NCI-H526 (cell line): ENCODE data around the gene RANBP1.

ENCODE experiments used
- DNase-seq, 2 experiments: peaks; one replicate each; lab custom pipeline; 2025; lab: John Stamatoyannopoulos, UW

The RANBP1 gene

DNA sequence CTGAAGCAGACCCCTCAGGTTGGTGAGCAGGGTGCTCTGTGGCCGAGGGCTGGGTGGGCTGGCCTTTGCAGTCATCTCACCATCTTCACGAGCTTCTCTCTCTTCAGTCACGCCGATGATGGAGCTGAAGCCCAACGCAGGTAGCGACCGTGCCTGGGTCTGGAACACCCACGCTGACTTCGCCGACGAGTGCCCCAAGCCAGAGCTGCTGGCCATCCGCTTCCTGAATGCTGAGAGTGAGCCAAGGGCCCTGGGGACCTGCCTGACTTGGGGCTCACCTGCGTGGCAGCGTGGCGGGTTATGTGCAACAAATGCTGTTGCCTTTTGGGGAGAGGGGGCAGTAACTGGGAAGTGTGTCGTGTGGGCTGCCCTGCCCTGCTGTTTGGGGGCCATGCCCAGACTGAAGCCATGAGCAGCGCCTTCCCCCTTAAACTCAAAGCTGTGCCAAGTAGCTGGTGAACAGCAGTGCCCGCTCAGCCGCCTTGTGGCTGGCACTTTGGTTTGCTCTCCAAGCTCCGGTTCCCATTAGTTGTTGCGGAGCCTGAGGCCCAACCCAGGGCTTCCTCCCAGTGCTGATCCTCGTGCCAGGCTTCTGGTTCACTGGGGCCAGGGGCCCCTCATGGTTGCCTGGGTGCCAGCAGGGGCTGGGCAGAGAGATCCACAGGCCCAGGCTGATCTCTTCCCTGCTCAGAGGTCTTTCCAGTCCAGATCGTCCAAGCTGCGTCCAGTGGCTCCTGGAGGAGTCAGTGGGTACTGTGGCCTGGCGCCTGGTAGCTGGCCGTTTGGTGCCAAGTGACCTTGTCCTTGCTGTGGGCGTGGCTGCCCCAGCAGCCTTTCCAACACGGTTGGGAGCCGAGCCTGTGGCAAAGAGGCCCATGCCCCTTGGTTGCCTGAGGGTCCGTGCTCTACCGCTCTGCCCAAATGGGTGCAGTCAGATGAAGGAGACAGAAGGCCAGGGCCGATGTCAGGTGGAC lies 9.6 kb downstream of the RANBP1 start:
- no peak for DNase-seq

- no peak for DNase-seq
Measured at GRCh38 chr22:20126284-20127029, 10.6 kb downstream of the RANBP1 start.

- no peak for DNase-seq
Measured at GRCh38 chr22:20127318-20127868, 11.5 kb downstream of the RANBP1 start.

- no peak for DNase-seq
Measured at GRCh38 chr22:20127869-20128618, 12.1 kb downstream of the RANBP1 start.

DNA sequence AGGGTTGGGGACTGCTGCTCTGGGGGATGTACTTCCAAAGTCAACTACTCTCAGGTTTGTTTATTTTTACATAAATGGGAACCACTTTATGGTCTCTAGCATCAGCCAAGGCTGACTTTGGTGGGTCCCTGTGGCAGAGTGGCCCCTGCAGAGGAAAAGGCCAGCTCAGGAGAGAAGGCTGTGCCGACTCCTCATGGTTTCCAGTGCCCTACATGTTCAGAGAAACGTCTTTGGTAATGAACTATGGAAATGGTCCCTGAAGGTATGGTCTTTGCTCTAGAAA lies 12.7 kb downstream of the RANBP1 start:
- no peak for DNase-seq

DNA sequence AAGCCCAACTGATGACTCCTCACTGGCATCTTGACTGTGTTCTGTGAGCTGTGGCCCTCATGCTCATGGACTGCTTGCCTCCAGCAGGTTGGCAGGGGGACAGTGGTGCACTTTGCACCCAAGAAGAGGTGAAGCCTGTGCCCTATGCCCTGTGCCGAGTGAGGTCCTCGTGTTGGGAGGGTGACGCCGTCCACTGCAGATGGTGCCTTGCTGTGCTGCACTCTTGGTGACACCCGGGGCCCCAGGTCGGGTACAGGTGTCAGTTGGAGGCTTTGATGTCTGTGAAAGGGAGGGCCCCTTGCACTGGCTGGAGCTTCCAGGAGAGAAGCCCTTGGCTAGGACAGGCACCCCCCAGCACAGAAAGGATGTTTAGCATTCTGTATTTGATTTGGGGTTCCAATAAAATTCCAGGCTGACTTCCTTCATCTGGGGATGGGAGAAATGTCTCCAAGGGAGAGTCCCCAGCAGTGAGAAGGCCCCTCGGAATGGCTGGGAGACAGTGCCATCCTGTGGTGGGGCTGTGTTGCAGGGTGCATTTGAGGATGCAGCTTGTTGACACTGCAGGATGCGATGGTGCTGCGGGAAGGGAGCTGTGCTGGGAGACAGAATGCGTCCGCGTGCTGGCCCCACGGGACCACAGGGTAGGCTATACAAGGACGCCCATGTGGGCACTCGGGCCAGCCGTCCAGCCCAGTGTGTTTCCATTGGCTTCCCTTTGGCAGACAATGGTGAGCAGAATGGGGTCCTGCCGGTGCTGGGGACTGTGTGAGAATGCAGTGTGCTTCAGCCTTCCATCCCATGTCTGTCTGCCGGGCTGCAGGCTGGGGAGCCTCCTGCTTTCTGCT lies 13.2 kb downstream of the RANBP1 start:
- peak in 1 of 2 experiments; percentile 41 for DNase-seq

- no peak for DNase-seq
Measured at GRCh38 chr22:20129747-20130014, 13.8 kb downstream of the RANBP1 start.

- peak in 1 of 2 experiments; percentile 51 for DNase-seq
Measured at GRCh38 chr22:20130319-20130718, 14.4 kb downstream of the RANBP1 start.

GRCh38 chr22:20130731-20131596 lies 15.1 kb downstream of the RANBP1 start:
- peak in 1 of 2 experiments; percentile 70 for DNase-seq

DNA sequence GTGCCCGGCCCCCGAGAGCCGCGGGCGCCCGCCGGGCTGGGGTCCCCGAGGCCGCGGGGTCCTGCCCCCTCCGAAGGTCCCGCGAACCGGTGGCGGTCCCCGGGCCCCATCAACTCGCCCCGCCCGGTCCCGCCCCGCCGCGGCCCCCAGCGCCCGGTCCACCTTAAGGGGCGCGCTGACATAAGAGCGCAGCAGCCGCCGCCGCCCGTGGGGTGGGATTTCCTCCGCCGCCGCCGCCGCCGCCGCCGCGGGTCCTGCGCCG lies 15.6 kb downstream of the RANBP1 start, which contains the start of gene ZDHHC8:
ZDHHC8 (plus strand) TSS at position 208 of the 262 bp plus-strand sequence. CDS start 144 bp downstream, outside the sequence.
- peak in 1 of 2 experiments; percentile 55 for DNase-seq

GRCh38 chr22:20131859-20132685 lies 16.2 kb downstream of the RANBP1 start:
- DNase-seq, result peak in 1 of 2 experiments; percentile 55

DNA sequence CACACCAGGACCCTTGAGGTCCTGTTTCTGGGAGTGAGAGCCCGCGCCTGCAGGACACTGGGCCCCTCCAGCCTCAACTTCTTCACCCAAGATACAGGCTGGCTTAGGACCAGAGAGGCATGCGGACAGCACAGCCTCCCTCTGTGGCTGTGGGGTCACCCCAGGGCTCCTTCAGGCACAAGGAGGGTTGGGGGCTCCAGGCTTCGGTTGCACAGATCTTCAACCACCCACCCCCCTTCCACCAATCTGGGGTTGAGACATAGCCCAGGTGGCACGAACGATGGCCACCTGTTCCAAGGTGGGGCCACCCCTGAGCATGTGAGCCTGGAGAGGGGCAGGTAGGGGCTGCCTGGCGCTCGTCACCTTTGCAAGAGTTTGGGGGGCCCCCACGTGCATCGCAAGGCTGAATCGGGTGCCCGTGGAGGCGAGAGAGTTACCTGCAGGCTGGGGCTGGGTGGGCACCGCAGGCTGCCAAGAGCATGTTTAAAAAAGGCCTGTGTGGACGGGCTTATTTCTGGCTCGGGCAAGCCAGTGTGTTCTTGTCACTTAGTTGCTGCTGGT lies 16.9 kb downstream of the RANBP1 start:
- DNase-seq, result no peak

DNA sequence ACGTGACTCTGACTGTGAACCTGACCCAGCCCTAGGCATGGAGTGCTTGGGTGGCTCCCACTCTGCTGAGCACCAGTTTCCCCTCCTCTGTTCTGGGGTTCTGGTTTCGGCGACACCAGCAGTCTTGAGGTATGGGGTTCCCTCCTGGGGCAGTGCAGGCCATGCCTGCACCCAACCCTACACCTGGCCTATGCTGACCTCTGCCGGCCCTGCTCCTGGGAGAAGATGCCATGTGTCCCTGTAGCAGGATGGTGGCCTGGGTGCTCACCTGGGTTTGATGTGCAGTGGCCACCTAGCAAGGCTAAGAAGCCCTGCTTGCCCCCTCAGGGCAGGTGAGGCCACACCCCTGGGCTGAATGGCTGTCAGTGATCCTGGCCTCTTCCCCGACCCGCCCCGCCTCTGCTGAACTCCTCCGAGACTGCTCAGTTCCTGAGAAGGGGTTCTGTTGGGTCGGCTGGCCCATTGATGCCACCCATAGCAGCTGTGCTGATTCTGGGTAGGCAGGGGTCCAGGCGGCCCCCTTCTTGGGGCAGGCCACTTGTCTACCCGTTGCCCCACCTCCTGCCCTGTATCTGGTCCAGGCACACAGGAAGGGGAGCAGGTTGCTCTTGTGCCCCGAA lies 18.1 kb downstream of the RANBP1 start:
- DNase-seq, result no peak

GRCh38 chr22:20135265-20135664 lies 19.4 kb downstream of the RANBP1 start:
- DNase-seq, result no peak

DNA sequence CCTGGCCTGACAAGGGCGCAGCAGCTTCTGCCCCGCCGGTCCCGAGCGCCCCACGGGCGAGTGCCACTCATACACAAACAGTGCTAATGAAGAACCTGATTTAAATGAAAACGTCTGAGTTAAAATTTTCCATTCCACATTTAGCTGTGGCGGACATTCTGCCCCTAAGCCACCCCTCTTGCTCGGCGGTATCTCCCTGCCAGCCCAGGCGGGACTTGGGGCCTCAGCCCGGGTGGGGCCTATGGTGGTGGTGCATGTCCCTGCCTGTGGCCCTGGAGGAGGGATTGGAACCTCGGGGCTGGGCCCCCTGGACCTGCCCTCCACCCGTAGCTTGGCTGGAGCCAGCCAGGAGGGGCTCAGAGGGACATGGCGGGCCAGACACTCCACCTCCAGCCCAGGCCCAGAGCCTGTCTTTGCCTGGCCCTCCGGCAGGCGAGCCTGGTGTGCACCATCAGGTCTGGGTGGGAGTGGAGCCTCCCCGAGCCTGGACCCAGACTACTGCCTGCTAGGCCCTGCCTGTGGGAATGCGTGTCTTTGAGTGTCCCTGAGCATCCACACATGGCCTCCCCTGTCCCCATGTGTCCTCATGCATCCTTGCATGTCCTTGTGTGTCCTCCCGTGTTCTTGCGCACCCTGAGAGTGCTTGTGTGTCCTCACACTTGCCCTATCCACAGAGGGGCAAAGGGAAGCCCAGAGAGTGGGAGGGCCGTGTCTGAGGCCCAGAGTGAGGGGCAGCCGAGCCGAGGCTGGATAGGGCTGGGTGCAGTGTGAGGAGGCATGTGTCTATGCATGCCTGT lies 20.1 kb downstream of the RANBP1 start:
- DNase-seq, result peak in 1 of 2 experiments; percentile 18

GRCh38 chr22:20136603-20136873 lies 20.6 kb downstream of the RANBP1 start:
- no peak for DNase-seq

- no peak for DNase-seq
Measured at GRCh38 chr22:20137113-20137512, 21.2 kb downstream of the RANBP1 start.
